GM12878 (cell line): Measurements from ENCODE around the gene CFL2. TPM values are rescaled to one million over a fixed set of nuclear protein-coding genes. Genes with fewer than 3 reads are reported as not detected.

Source experiments
- ATAC-seq: fragments of 200-7000 bp; cut with Tn5 transposase; 3 replicates; pipeline ENCODE4 v1.9.1; 2020; ENCODE audit warnings: mild to moderate bottlenecking, moderate library complexity
- BruUV-seq: library from RNA; stranded (reverse); fragments of 400-500 nt; replicated peaks from 2 replicates; lab custom pipeline; 2021; lab: Mats Ljungman, UMichigan
- CTCF ChIA-PET: fragments of 300-600 bp; sonication (Branson Sonifier 250); formaldehyde crosslinking; extraction: SDS; loops from one replicate; lab custom pipeline; 2021; ENCODE audit warnings: inconsistent platforms; lab: Yijun Ruan, JAX
- POLR2A ChIA-PET: fragments of 350-600 bp; formaldehyde crosslinking; extraction: SDS; loops from one replicate; lab custom pipeline; 2021; ENCODE audit warnings: inconsistent platforms; lab: Charles Lee
- RAD21 ChIA-PET: fragments of 300-600 bp; sonication (Branson Sonifier 250); formaldehyde crosslinking; loops from one replicate; lab custom pipeline; 2023; ENCODE audit warnings: antibody characterized with exemption; ENCODE audit not compliant: unreplicated experiment; lab: Charles Lee
- SMC1A ChIA-PET: fragments of 300-600 bp; sonication (Branson Sonifier 250); formaldehyde crosslinking; loops from one replicate; lab custom pipeline; 2023; ENCODE audit not compliant: unreplicated experiment, uncharacterized antibody; lab: Charles Lee
- DNase-seq: peaks from one replicate; pipeline ENCODE4 v3.0.0-alpha.2; 2011; ENCODE audit warnings: low read depth, low spot score
- FAIRE-seq: peaks from 3 replicates; lab custom pipeline; 2011; peaks lifted over from hg19 to GRCh38; lab: Jason Lieb, UNC
- H2AFZ ChIP-seq: 2 replicates; pipeline ENCODE4 v1.6.0; 2011; ENCODE audit warnings: low read depth, low read length, control low read depth; ENCODE audit not compliant: control insufficient read depth
- H3K27ac ChIP-seq: 2 replicates; pipeline ENCODE4 v1.5.1; 2011; ENCODE audit warnings: control low read depth; ENCODE audit not compliant: control insufficient read depth, insufficient read depth
- H3K27me3 ChIP-seq, 2 experiments: replicated peaks in 1 of 2; 2 replicates each; pipeline versions ENCODE4 v1.6.0 to v1.6.1; 2011; ENCODE audit warnings: low read length in 1 of 2; ENCODE audit not compliant: control insufficient read depth in 2 of 2, insufficient read depth in 2 of 2
- H3K36me3 ChIP-seq, 2 experiments: 2 replicates each; pipeline ENCODE4 v1.5.1; 2011; ENCODE audit warnings: low read length in 1 of 2; ENCODE audit not compliant: control insufficient read depth in 2 of 2, insufficient read depth in 2 of 2
- H3K4me1 ChIP-seq: 2 replicates; pipeline ENCODE4 v1.6.1; 2011; ENCODE audit warnings: mild to moderate bottlenecking, low read length, moderate library complexity, mixed read lengths; ENCODE audit not compliant: control insufficient read depth, insufficient read depth
- H3K4me2 ChIP-seq: 2 replicates; pipeline ENCODE4 v1.6.0; 2011; ENCODE audit warnings: control low read depth; ENCODE audit not compliant: control insufficient read depth, insufficient read depth
- H3K4me3 ChIP-seq: fragments of 200-600 bp; sonication (generic); 2 replicates; pipeline ENCODE4 v1.5.1; 2016
- H3K79me2 ChIP-seq: 2 replicates; pipeline ENCODE4 v1.6.0; 2011; ENCODE audit warnings: low read length; ENCODE audit not compliant: control insufficient read depth, insufficient read depth
- H3K9ac ChIP-seq: 2 replicates; pipeline ENCODE4 v1.8.0; 2011; ENCODE audit warnings: low read length, control low read depth, mixed read lengths; ENCODE audit not compliant: control insufficient read depth, insufficient read depth
- H3K9me3 ChIP-seq: replicated peaks from 3 replicates; pipeline ENCODE4 v1.5.1; 2011; ENCODE audit warnings: mild to moderate bottlenecking, low read length; ENCODE audit not compliant: control insufficient read depth, insufficient read depth
- H4K20me1 ChIP-seq: 2 replicates; pipeline ENCODE4 v1.6.0; 2011; ENCODE audit not compliant: control insufficient read depth, insufficient read depth
- ATF2 ChIP-seq: IDR thresholded peaks from 2 replicates; pipeline ENCODE4 v1.6.1; 2012; ENCODE audit warnings: low read length, inconsistent platforms
- BMI1 ChIP-seq: fragments of 450-650 bp; IDR thresholded peaks from 2 replicates; pipeline ENCODE4 v1.6.1; 2016; ENCODE audit warnings: mild to moderate bottlenecking, moderate library complexity, borderline replicate concordance
- CEBPZ ChIP-seq: fragments of 150-350 bp; IDR thresholded peaks from 2 replicates; pipeline ENCODE4 v1.6.1; 2016; ENCODE audit warnings: low read depth, low read length
- EP300 ChIP-seq, 2 experiments: fragments of 150-350 bp in 1 of 2; IDR thresholded peaks; 2 replicates each; pipeline ENCODE4 v1.6.1; 2011 to 2012; ENCODE audit warnings: low read depth in 2 of 2, low read length in 2 of 2, borderline replicate concordance in 1 of 2, improper control_type of control experiment in 1 of 2, inconsistent platforms in 1 of 2; ENCODE audit not compliant: control insufficient read depth in 1 of 2
- HCFC1 ChIP-seq: fragments of 150-350 bp; IDR thresholded peaks from 2 replicates; pipeline ENCODE4 v1.6.1; 2014; ENCODE audit warnings: low read length
- ZNF207 ChIP-seq: fragments of 450-650 bp; IDR thresholded peaks from 2 replicates; pipeline ENCODE4 v1.6.1; 2014; ENCODE audit warnings: antibody characterized with exemption, mild to moderate bottlenecking, borderline replicate concordance
- ZNF687 ChIP-seq: fragments of 450-650 bp; IDR thresholded peaks from 2 replicates; pipeline ENCODE4 v1.6.1; 2017; ENCODE audit warnings: mild to moderate bottlenecking, moderate library complexity
- WGBS: methylation state at CpG from one replicate; pipeline ENCODE4 v1.1.6; 2016; ENCODE audit warnings: low lambda C conversion rate; ENCODE audit not compliant: insufficient replicate concordance, insufficient coverage; ENCODE audit errors: missing lambda C conversion rate; 5-methylcytosine and 5-hydroxymethylcytosine counted together
- in situ Hi-C: fragments of 300-500 bp; cut with MboI; formaldehyde crosslinking; loops from 9 replicates; pipeline ENCODE4 v1.14.3; 2018; ENCODE audit warnings: mixed read lengths
- intact Hi-C: fragments of 100-400 bp; cut with micrococcal nuclease; formaldehyde crosslinking; loops from one replicate; pipeline ENCODE4 v1.14.2; 2022; ENCODE audit not compliant: unreplicated experiment
- polyA plus RNA-seq, 11 experiments: library from polyadenylated mRNA; depleted of rRNA in 4 of 11; unstranded in 6 of 11; stranded (reverse) in 5 of 11; fragments of >200 nt; fragmentation: Nextera tagmentation in 4 of 11; fragmentation: Illumina TruSeq in 1 of 11; extraction: Ambion mirVana in 4 of 11; extraction: Trizol in 1 of 11; gene quantifications; 1 replicate in 1 of 11; 2 replicates in 10 of 11; pipeline versions ENCODE4 v1.2.1 to v1.2.3, GENCODE V29; 2011 to 2016; ENCODE audit warnings: inconsistent platforms in 2 of 11, missing spikeins in 2 of 11, low read depth in 1 of 11
- total RNA-seq, 4 experiments: library from RNA; depleted of rRNA in 3 of 4; stranded (reverse); fragments of >200 nt in 3 of 4; fragmentation: Illumina TruSeq in 1 of 4; extraction: Trizol in 1 of 4; gene quantifications; 2 replicates each; pipeline versions ENCODE4 v1.2.1 to v1.2.3, GENCODE V29; 2013 to 2021
- TF ChIP-seq, protein P1 (sequence below): fragments of 450-650 bp; IDR thresholded peaks from 2 replicates; pipeline ENCODE4 v1.6.1; 2017; ENCODE audit warnings: antibody characterized with exemption, mild to moderate bottlenecking, moderate library complexity
- TF ChIP-seq, protein P2 (sequence below): IDR thresholded peaks from 2 replicates; pipeline ENCODE4 v1.6.1; 2011; ENCODE audit warnings: borderline replicate concordance, low read depth, mild to moderate bottlenecking, moderate library complexity, low read length; ENCODE audit not compliant: insufficient read depth, poor library complexity, severe bottlenecking

CFL2 gene
- total and polyA plus RNA-seq, 10 of the 15 experiments (the other 5 are each of a cell fraction or from before 2014, with no cell fraction given), result 4.7 to 13.4 (median 8.4) TPM

DNA sequence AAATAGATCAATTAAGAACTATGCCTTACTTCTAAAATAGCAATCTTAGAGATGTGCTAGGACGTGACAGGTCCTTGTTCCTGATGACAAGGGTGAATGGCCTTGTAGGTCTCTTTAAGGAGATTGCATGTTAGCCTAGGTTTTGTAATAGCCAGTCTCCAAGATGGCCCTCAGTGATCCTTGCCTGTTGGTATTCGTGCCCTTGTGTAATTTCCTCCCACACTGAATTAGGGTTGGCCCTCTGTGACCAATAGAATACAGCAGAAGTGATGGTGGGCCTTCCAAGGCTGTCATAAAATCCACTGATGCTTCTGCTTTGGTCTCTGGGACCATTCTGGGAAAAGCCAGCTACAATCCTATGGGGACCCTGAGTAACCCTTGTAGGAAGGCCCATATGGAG, 46.3 kb downstream of the CFL2 start:
- intact Hi-C loops (no loop called here), in situ Hi-C loops (no loop called here)
- Histone ChIP-seq H3K27ac (no peak overlapping the region), H3K9ac (no peak overlapping the region), H3K4me1 (no peaks in the 10 kb centered on the region), H3K79me2 (no peaks in the 10 kb centered on the region), H3K27me3 (no peaks in the 10 kb centered on the region), H3K9me3 (no peaks in the 10 kb centered on the region), H2AFZ (no peak overlapping the region), H3K36me3 (no peaks in the 10 kb centered on the region), H4K20me1 (no peaks in the 10 kb centered on the region), H3K4me2 (no peak overlapping the region), H3K4me3 (no peak overlapping the region)
- RAD21 ChIA-PET, result no interaction called here
- no peak for ATAC-seq
- 38% methylated on average over 2 of the region's 2 CpGs for WGBS
- POLR2A ChIA-PET, result interaction anchor here (1.9 kb wide), 1 partner anchor 55 kb away, joined by 5 read pairs; no protein-coding TSS in a partner anchor
- CTCF ChIA-PET, result no interaction called here
- no peak for DNase-seq
- no peak for FAIRE-seq
- no TSS peak for BruUV-seq
- SMC1A ChIA-PET, result interaction anchor here (1.4 kb wide), 1 partner anchor 55 kb away, joined by 3 read pairs; no protein-coding TSS in a partner anchor
- TF ChIP-seq CEBPZ (no peak), ATF2 (no peak), HCFC1 (no peak), BMI1 (no peak), ZNF687 (no peak), EP300 (IDR thresholded peaks at IDR 0.05; ENCODE audit: borderline replicate concordance in 1 of 2, control insufficient read depth in 1 of 2, low read depth in 2 of 2, low read length in 2 of 2) (no peak), ZNF207 (no peak)
- TF ChIP-seq, protein P1, sequence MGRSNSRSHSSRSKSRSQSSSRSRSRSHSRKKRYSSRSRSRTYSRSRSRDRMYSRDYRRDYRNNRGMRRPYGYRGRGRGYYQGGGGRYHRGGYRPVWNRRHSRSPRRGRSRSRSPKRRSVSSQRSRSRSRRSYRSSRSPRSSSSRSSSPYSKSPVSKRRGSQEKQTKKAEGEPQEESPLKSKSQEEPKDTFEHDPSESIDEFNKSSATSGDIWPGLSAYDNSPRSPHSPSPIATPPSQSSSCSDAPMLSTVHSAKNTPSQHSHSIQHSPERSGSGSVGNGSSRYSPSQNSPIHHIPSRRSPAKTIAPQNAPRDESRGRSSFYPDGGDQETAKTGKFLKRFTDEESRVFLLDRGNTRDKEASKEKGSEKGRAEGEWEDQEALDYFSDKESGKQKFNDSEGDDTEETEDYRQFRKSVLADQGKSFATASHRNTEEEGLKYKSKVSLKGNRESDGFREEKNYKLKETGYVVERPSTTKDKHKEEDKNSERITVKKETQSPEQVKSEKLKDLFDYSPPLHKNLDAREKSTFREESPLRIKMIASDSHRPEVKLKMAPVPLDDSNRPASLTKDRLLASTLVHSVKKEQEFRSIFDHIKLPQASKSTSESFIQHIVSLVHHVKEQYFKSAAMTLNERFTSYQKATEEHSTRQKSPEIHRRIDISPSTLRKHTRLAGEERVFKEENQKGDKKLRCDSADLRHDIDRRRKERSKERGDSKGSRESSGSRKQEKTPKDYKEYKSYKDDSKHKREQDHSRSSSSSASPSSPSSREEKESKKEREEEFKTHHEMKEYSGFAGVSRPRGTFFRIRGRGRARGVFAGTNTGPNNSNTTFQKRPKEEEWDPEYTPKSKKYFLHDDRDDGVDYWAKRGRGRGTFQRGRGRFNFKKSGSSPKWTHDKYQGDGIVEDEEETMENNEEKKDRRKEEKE, result no peak
- TF ChIP-seq, protein P2, sequence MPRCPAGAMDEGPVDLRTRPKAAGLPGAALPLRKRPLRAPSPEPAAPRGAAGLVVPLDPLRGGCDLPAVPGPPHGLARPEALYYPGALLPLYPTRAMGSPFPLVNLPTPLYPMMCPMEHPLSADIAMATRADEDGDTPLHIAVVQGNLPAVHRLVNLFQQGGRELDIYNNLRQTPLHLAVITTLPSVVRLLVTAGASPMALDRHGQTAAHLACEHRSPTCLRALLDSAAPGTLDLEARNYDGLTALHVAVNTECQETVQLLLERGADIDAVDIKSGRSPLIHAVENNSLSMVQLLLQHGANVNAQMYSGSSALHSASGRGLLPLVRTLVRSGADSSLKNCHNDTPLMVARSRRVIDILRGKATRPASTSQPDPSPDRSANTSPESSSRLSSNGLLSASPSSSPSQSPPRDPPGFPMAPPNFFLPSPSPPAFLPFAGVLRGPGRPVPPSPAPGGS, result no peak
